ENCODE data around the gene RHOJ.

DNA sequence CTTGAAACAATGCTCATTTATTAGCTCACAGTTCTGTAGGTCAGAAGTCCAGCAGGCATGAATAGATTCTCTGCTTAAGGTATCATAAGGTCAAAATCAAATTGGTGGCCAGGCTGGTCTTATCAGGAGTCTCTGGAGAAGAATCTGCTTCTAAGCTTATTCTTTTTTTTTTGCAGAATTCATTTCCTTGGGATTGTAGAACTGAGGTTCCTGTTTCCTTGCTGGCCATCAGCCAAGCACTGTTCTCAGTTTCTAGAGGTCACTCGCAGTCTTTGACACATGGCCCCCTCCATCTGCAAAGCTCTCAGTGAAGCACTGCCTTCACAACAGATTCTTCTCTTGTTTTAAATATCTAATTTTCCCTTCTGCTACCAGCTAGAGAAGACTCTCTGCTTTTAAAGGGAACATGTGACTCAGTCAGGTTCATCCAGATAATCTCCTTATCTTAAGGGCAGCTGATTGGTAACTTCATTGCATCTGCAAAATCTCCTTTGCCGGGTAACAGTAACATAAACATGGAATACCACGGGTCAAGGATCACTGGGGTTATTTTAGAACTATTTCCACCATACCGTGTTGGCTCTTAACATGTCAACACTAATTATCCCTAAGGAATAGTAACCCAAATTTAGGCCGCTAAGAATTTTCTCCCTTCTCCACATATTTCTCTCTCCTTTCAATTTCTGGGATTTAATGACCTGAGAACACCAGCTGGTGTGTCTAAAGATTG, 25.3 kb downstream of the RHOJ start:
- TF ChIP-seq CTCF (IDR thresholded peaks at IDR 0.05), result no peak
- TF ChIP-seq POLR2A (IDR thresholded peaks at IDR 0.05), result no peak
